H7 (cell line): ENCODE results near the gene ARID4B. TPM values are rescaled to one million over a fixed set of nuclear protein-coding genes. Genes with fewer than 3 reads are reported as not detected.

Experiments used
- DNase-seq: peaks from one replicate; pipeline ENCODE4 v3.0.0; 2012
- H3K27me3 ChIP-seq: 2 replicates; pipeline ENCODE4 v1.6.0; 2011; ENCODE audit warnings: mild to moderate bottlenecking, low read length; ENCODE audit not compliant: control insufficient read depth, insufficient read depth
- H3K36me3 ChIP-seq: replicated peaks from 2 replicates; pipeline ENCODE4 v1.5.1; 2011; ENCODE audit warnings: low read length; ENCODE audit not compliant: control insufficient read depth, insufficient read depth
- H3K4me3 ChIP-seq: 2 replicates; pipeline ENCODE4 v1.5.1; 2011; ENCODE audit warnings: low read depth, mild to moderate bottlenecking, control low read depth, low read length, moderate library complexity; ENCODE audit not compliant: insufficient read depth
- total RNA-seq: library from RNA; depleted of rRNA; stranded (reverse); fragments of >200 nt; shearing (Covaris generic); gene quantifications from 2 replicates; pipeline ENCODE4 v1.2.3, GENCODE V29; 2014

Gene ARID4B
- total RNA-seq, 1 experiment from 2014 or later: 16.0 TPM

GRCh38 chr1:235145639-235146038, 182.3 kb downstream of the ARID4B start:
- peaks cover 13% of the 10 kb centered on the region for H3K36me3 ChIP-seq
- no peaks in the 10 kb centered on the region for H3K27me3 ChIP-seq
- no peak overlapping the region for H3K4me3 ChIP-seq
- DNase-seq: no peak

GRCh38 chr1:235142991-235143390, 185.0 kb downstream of the ARID4B start:
- Histone ChIP-seq H3K4me3 (no peak overlapping the region), H3K27me3 (no peaks in the 10 kb centered on the region), H3K36me3 (peaks cover 18% of the 10 kb centered on the region)
- no peak for DNase-seq

- DNase-seq: no peak
- Histone ChIP-seq H3K36me3 (peaks cover 28% of the 10 kb centered on the region), H3K4me3 (no peak overlapping the region), H3K27me3 (no peaks in the 10 kb centered on the region)
Observed at GRCh38 chr1:235139315-235139714, 188.7 kb downstream of the ARID4B start.

GRCh38 chr1:235138821-235139220, 189.2 kb downstream of the ARID4B start:
- H3K27me3 ChIP-seq: no peaks in the 10 kb centered on the region
- DNase-seq: no peak
- H3K4me3 ChIP-seq: no peak overlapping the region
- peaks cover 28% of the 10 kb centered on the region for H3K36me3 ChIP-seq

GRCh38 chr1:235136111-235136510, 191.9 kb downstream of the ARID4B start:
- DNase-seq: no peak
- H3K36me3 ChIP-seq: peaks cover 26% of the 10 kb centered on the region
- no peaks in the 10 kb centered on the region for H3K27me3 ChIP-seq
- no peak overlapping the region for H3K4me3 ChIP-seq

- H3K27me3 ChIP-seq: no peaks in the 10 kb centered on the region
- H3K36me3 ChIP-seq: peaks cover 23% of the 10 kb centered on the region
- H3K4me3 ChIP-seq: no peak overlapping the region
- no peak for DNase-seq
Observed at GRCh38 chr1:235134171-235134570, 193.8 kb downstream of the ARID4B start.

- Histone ChIP-seq H3K4me3 (no peak overlapping the region), H3K27me3 (no peaks in the 10 kb centered on the region), H3K36me3 (peaks cover 19% of the 10 kb centered on the region)
- no peak for DNase-seq
Observed at GRCh38 chr1:235133086-235133485, 194.9 kb downstream of the ARID4B start.

GRCh38 chr1:235131961-235132360, 196.0 kb downstream of the ARID4B start:
- DNase-seq: no peak
- Histone ChIP-seq H3K4me3 (no peak overlapping the region), H3K36me3 (peaks cover 12% of the 10 kb centered on the region), H3K27me3 (no peaks in the 10 kb centered on the region)

GRCh38 chr1:235130766-235131270, 197.2 kb downstream of the ARID4B start:
- H3K36me3 ChIP-seq: peaks cover 4% of the 10 kb centered on the region
- DNase-seq: no peak
- no peaks in the 10 kb centered on the region for H3K27me3 ChIP-seq
- no peak overlapping the region for H3K4me3 ChIP-seq

GRCh38 chr1:235129774-235130570, 198.0 kb downstream of the ARID4B start:
- no peak for DNase-seq
- Histone ChIP-seq H3K4me3 (no peak overlapping the region), H3K27me3 (no peaks in the 10 kb centered on the region), H3K36me3 (peaks cover 1% of the 10 kb centered on the region)

- Histone ChIP-seq H3K4me3 (peak within 1 kb of the TSS; percentile 100), H3K36me3 (peaks cover 1% of the 10 kb centered on the region), H3K27me3 (no peaks in the 10 kb centered on the region)
Observed at GRCh38 chr1:235128456-235129328, 199.3 kb downstream of the ARID4B start, which contains the start of gene TOMM20. TOMM20 (minus strand) TSS chr1:235128837; CDS start chr1:235128715, 122 bp downstream.

GRCh38 chr1:235127732-235128455, 200.1 kb downstream of the ARID4B start:
- no peak for DNase-seq
- Histone ChIP-seq H3K36me3 (peaks cover 1% of the 10 kb centered on the region), H3K27me3 (no peaks in the 10 kb centered on the region), H3K4me3 (peak overlapping the region; percentile 100)

More at GRCh38 chr1:235128456-235129328, 199.3 kb downstream of the ARID4B start, which contains the start of gene TOMM20:
- DNase-seq: peak; percentile 97

GRCh38 chr1:235127203-235127602, 200.8 kb downstream of the ARID4B start:
- Histone ChIP-seq H3K4me3 (peak overlapping the region; percentile 100), H3K27me3 (no peaks in the 10 kb centered on the region), H3K36me3 (peaks cover 1% of the 10 kb centered on the region)
- DNase-seq: no peak

- H3K27me3 ChIP-seq: no peaks in the 10 kb centered on the region
- no peak overlapping the region for H3K4me3 ChIP-seq
- H3K36me3 ChIP-seq: peaks cover 6% of the 10 kb centered on the region
- no peak for DNase-seq
Observed at GRCh38 chr1:235124665-235125064, 203.3 kb downstream of the ARID4B start.
